ENCODE measurements around the gene DCAF5. TPM values are rescaled to one million over a fixed set of nuclear protein-coding genes. Genes with fewer than 3 reads are reported as not detected.
A peak's percentile ranks its signal among the peaks of the same experiment; 100 is the strongest.

DCAF5 gene
- total and polyA plus RNA-seq, 2 donors (not counting 1 experiment from before 2014, with no cell fraction given): 62.2 to 65.5 TPM

GRCh38 chr14:69117020-69117767, 35.7 kb downstream of the DCAF5 start:
- H3K4me2 ChIP-seq (replicated peaks; ENCODE audit: low read depth, low read length, poor library complexity, severe bottlenecking): no peak overlapping the region
- H3K4me1 Mint-ChIP-seq: peaks cover 21% of the 10 kb centered on the region
- no peak for TF ChIP-seq CTCF (IDR thresholded peaks at IDR 0.05)
- no peak for TF ChIP-seq EZH2 (IDR thresholded peaks at IDR 0.05; ENCODE audit: borderline replicate concordance, insufficient read depth, low read depth, low read length, poor library complexity, severe bottlenecking)
- peaks cover 0 to 71% of the 10 kb centered on the region in 2 experiments for H3K36me3 ChIP-seq (replicated peaks in 1 of 2; ENCODE audit: control extremely low read depth in 1 of 2, control insufficient read depth in 1 of 2, extremely low read depth in 1 of 2, insufficient read depth in 2 of 2, low read length in 1 of 2)
- peak overlapping the region in 1 of 2 donors; percentile 57 for H3K27ac ChIP-seq (ENCODE audit: low read length in 2 of 2)
- no peak overlapping the region for H2AFZ ChIP-seq (ENCODE audit: insufficient read depth, low read depth, low read length, poor library complexity, severe bottlenecking)
- no peak for ATAC-seq (ENCODE audit: low read depth)
- H3K9me3 Mint-ChIP-seq (ENCODE audit: insufficient read depth): no peaks in the 10 kb centered on the region
- H3K79me2 ChIP-seq (ENCODE audit: control insufficient read depth, insufficient read depth, low read length): peaks cover 14% of the 10 kb centered on the region
- no peak for DNase-seq
- no peaks in the 10 kb centered on the region for H3K27me3 ChIP-seq (replicated peaks in 1 of 4; ENCODE audit: control extremely low read depth in 1 of 4, control insufficient read depth in 3 of 4, insufficient read depth in 4 of 4, low read length in 3 of 4)
- no peaks in the 10 kb centered on the region for H3K27me3 Mint-ChIP-seq
- H3K27ac Mint-ChIP-seq: peak overlapping the region; percentile 62
- peaks cover 33% of the 10 kb centered on the region for H4K20me1 ChIP-seq (ENCODE audit: control insufficient read depth, insufficient read depth, low read length, poor library complexity, severe bottlenecking)
- H3K4me3 ChIP-seq (ENCODE audit: control extremely low read depth in 1 of 5, extremely low read depth in 1 of 5, insufficient read depth in 1 of 5, low read depth in 2 of 5, low read length in 4 of 5): no peak overlapping the region
- no peak overlapping the region for H3K4me3 Mint-ChIP-seq
- H3K9me3 ChIP-seq (ENCODE audit: control extremely low read depth in 1 of 3, control insufficient read depth in 2 of 3, insufficient read depth in 1 of 3, low read length in 2 of 3): no peaks in the 10 kb centered on the region
- 10% methylated on average over 2 of the region's 6 CpGs for WGBS (ENCODE audit: insufficient coverage)
- no peak overlapping the region for H3K9ac ChIP-seq (ENCODE audit: low read length)
- peaks cover 3 to 12% of the 10 kb centered on the region in 2 donors for H3K4me1 ChIP-seq (ENCODE audit: control insufficient read depth in 2 of 2, insufficient read depth in 2 of 2, low read length in 2 of 2)
- CTCF ChIA-PET: interaction anchor here (1.0 to 2.9 kb wide), 2 partner anchors 12 to 13 kb away, joined by 5 to 20 read pairs; no protein-coding TSS in a partner anchor
- POLR2A ChIA-PET: no interaction called here
- intact Hi-C loops (cut with micrococcal nuclease): no loop called here

Measured in B cell (primary cell).